Measurements from ENCODE around the gene PDK1. TPM values are rescaled to one million over a fixed set of nuclear protein-coding genes. Genes with fewer than 3 reads are reported as not detected.

PDK1 gene
- total RNA-seq, 1 donor from 2014 or later: 7.7 TPM

DNA sequence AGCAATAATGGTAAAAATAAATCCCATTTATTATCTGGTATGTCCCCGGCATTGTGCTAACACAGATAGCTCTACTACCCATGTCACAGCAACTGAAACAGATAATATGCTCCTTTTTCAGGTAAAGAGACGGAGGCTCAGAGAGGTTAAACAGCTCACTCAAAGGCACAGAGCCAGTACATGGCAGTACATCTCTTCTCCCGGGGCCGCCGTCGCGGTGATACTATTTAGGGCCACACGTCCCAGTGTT, 693 bp upstream of the PDK1 start:
- DNase-seq (ENCODE audit: low read depth): no peak
- Histone ChIP-seq H3K36me3 (ENCODE audit: control insufficient read depth, insufficient read depth, low read length) (no peaks in the 10 kb centered on the region), H3K4me3 (ENCODE audit: low read depth, low read length) (peak overlapping the region; percentile 89), H3K27me3 (ENCODE audit: control insufficient read depth, insufficient read depth, low read length) (no peaks in the 10 kb centered on the region)
- TF ChIP-seq, protein P1, sequence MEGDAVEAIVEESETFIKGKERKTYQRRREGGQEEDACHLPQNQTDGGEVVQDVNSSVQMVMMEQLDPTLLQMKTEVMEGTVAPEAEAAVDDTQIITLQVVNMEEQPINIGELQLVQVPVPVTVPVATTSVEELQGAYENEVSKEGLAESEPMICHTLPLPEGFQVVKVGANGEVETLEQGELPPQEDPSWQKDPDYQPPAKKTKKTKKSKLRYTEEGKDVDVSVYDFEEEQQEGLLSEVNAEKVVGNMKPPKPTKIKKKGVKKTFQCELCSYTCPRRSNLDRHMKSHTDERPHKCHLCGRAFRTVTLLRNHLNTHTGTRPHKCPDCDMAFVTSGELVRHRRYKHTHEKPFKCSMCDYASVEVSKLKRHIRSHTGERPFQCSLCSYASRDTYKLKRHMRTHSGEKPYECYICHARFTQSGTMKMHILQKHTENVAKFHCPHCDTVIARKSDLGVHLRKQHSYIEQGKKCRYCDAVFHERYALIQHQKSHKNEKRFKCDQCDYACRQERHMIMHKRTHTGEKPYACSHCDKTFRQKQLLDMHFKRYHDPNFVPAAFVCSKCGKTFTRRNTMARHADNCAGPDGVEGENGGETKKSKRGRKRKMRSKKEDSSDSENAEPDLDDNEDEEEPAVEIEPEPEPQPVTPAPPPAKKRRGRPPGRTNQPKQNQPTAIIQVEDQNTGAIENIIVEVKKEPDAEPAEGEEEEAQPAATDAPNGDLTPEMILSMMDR (IDR thresholded peaks at IDR 0.05; ENCODE audit: insufficient read depth, low read length, poor library complexity, severe bottlenecking): no peak

DNA sequence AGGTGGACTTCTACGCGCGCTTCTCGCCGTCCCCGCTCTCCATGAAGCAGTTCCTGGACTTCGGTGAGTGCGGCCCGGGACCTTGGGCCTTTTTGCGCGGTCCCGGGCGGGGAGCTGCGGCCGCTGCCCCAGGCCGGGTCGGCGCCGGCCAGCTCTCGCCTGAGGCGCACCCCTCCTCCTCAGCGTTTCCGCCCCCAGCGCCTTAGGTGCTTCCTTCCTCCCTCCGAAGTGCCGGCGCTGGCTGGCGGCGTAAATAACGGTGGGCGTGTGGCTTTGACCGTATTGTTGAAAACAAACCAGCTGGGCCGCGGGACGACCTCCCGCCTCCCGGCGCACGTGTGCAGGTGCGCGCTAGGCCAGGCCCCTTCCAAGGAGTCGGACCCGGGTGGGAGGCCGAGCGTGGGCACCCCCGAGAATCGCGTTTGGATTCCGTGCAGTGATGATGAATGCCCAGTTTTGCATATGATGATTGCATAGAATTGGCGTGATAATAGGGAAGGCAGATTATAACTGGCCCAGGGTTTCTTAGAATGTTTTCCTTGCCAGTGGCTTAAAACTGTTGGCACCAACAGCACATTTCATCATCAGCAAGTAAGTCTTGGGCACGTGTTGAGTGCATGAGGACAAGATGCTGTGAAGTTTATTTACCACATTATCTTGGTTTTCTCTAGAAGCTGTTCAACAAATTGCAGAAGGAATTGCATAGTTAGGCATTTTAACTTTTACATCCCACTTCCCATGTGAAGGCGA, 569 bp downstream of the PDK1 start:
- peak overlapping the region; percentile 89 for H3K4me3 ChIP-seq (ENCODE audit: low read depth, low read length)
- H3K27me3 ChIP-seq (ENCODE audit: control insufficient read depth, insufficient read depth, low read length): no peaks in the 10 kb centered on the region
- H3K36me3 ChIP-seq (ENCODE audit: control insufficient read depth, insufficient read depth, low read length): no peaks in the 10 kb centered on the region
- DNase-seq (ENCODE audit: low read depth): no peak
- TF ChIP-seq, protein P1 (IDR thresholded peaks at IDR 0.05; ENCODE audit: insufficient read depth, low read length, poor library complexity, severe bottlenecking): no peak

DNA sequence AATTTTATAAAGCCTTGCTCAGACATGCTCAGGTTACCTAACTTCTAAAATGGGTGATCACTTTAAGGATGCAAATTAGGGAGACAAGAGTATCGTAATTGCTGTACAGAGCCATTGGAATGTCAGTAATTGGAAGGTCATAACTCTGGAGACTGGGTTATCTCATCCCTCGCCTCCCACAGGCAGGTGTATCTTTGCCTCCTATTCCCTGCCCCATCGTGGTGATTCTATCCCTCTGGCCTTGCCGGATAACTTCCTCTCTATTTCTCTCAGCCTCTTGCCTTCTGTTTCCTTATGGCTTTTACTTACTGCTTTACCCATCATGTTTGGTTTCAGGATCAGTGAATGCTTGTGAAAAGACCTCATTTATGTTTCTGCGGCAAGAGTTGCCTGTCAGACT, 2.5 kb downstream of the PDK1 start:
- Histone ChIP-seq H3K4me3 (ENCODE audit: low read depth, low read length) (no peak overlapping the region), H3K27me3 (ENCODE audit: control insufficient read depth, insufficient read depth, low read length) (no peaks in the 10 kb centered on the region), H3K36me3 (ENCODE audit: control insufficient read depth, insufficient read depth, low read length) (no peaks in the 10 kb centered on the region)
- DNase-seq (ENCODE audit: low read depth): no peak
- TF ChIP-seq, protein P1 (IDR thresholded peaks at IDR 0.05; ENCODE audit: insufficient read depth, low read length, poor library complexity, severe bottlenecking): no peak

DNA sequence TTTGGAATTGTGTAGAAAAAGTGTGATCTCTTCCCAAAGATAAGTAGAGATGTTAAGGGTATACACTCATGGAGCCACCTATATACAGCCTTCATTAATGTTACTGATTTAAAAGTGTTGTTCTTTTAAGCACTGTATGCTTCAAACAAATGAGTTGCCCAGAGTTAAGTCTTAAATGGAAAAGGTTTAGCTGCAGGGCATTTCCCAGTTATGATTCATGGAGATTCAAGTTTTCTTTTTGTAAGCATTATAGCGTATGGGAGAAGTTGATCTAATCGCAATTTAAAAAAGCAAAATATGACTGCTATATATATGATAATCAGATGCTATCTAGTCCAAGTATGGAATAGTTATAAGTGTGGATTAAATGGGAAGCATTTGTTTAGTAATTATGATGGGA, 4.8 kb downstream of the PDK1 start:
- no peaks in the 10 kb centered on the region for H3K36me3 ChIP-seq (ENCODE audit: control insufficient read depth, insufficient read depth, low read length)
- no peaks in the 10 kb centered on the region for H3K27me3 ChIP-seq (ENCODE audit: control insufficient read depth, insufficient read depth, low read length)
- TF ChIP-seq, protein P1 (IDR thresholded peaks at IDR 0.05; ENCODE audit: insufficient read depth, low read length, poor library complexity, severe bottlenecking): no peak
- no peak for DNase-seq (ENCODE audit: low read depth)
- no peak overlapping the region for H3K4me3 ChIP-seq (ENCODE audit: low read depth, low read length)

DNA sequence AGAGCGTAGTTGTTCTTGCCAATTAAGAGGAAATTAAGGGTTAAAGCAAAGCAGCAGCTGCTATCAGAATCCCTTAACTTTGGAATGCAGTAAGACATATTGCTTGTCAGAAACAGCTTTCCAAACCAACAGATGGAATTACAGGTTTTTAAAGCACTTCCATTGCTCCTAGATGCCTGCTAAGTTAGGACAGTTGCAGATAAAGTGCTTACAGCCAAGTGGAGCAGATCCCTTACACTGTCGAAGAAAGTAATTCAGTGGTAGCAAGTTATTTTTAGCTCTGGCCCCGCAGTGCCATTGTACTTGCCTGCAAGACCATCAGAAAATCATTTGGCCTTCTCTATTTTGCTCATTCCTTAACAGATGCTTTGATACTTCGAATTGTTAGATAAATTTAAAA, 5.4 kb downstream of the PDK1 start:
- no peaks in the 10 kb centered on the region for H3K27me3 ChIP-seq (ENCODE audit: control insufficient read depth, insufficient read depth, low read length)
- DNase-seq (ENCODE audit: low read depth): no peak
- no peaks in the 10 kb centered on the region for H3K36me3 ChIP-seq (ENCODE audit: control insufficient read depth, insufficient read depth, low read length)

More for the DNA sequence above, 5.4 kb downstream of the PDK1 start:
- TF ChIP-seq, protein P1 (IDR thresholded peaks at IDR 0.05; ENCODE audit: insufficient read depth, low read length, poor library complexity, severe bottlenecking): no peak
- no peak overlapping the region for H3K4me3 ChIP-seq (ENCODE audit: low read depth, low read length)
